ENCODE results near the gene SPATA32.

GRCh38 chr17:45287526-45288500 lies 25.9 kb upstream of the SPATA32 start:
- TF ChIP-seq POLR2A (IDR thresholded peaks at IDR 0.05) (no peak), CTCF (IDR thresholded peaks at IDR 0.05) (no peak)
